ENCODE data around the gene CDH22. TPM values are rescaled to one million over a fixed set of nuclear protein-coding genes. Genes with fewer than 3 reads are reported as not detected.

The CDH22 gene
- total RNA-seq, 1 experiment from 2014 or later = not detected

DNA sequence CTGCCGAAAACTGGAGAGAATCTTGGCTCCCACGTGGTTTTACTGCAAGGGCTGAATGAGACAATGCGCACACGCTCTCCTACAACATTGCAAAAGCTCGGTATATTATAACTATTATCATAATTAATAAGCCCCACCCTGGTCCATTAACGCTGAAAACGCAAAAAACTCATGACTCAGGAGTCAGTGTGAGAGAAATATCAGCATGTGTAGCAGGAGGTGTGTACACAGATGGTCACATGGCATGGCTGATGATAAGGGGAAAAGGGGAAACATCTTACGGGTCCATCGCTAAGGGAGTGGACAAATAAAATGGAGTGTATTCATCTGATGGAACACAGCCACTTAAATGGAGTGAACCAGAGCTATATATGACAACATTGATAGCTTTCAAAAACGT is 29.2 kb downstream of the CDH22 start:
- H3K4me3 Mint-ChIP-seq (ENCODE audit: unreplicated experiment) = no peak overlapping the region
- peaks cover 30% of the 10 kb centered on the region for H3K27me3 Mint-ChIP-seq (ENCODE audit: insufficient read depth, unreplicated experiment)
- BruUV-seq (replicated peaks) = no TSS peak
- ChIA-PET POLR2A (interaction anchor here (0.6 kb wide), 1 partner anchor 479 kb away, joined by 3 read pairs; no protein-coding TSS in a partner anchor), CTCF (interaction anchor here (0.6 to 1.1 kb wide), 3 partner anchors 99 to 448 kb away, joined by 3 read pairs; no protein-coding TSS in a partner anchor)
- no peak overlapping the region for H3K27ac Mint-ChIP-seq (ENCODE audit: low read depth, unreplicated experiment)
- no peaks in the 10 kb centered on the region for H3K9me3 Mint-ChIP-seq (ENCODE audit: unreplicated experiment)
- DNase-seq (ENCODE audit: unreplicated experiment) = no peak
- H3K36me3 Mint-ChIP-seq (ENCODE audit: insufficient read depth, unreplicated experiment) = no peaks in the 10 kb centered on the region
- TF ChIP-seq, protein P1, sequence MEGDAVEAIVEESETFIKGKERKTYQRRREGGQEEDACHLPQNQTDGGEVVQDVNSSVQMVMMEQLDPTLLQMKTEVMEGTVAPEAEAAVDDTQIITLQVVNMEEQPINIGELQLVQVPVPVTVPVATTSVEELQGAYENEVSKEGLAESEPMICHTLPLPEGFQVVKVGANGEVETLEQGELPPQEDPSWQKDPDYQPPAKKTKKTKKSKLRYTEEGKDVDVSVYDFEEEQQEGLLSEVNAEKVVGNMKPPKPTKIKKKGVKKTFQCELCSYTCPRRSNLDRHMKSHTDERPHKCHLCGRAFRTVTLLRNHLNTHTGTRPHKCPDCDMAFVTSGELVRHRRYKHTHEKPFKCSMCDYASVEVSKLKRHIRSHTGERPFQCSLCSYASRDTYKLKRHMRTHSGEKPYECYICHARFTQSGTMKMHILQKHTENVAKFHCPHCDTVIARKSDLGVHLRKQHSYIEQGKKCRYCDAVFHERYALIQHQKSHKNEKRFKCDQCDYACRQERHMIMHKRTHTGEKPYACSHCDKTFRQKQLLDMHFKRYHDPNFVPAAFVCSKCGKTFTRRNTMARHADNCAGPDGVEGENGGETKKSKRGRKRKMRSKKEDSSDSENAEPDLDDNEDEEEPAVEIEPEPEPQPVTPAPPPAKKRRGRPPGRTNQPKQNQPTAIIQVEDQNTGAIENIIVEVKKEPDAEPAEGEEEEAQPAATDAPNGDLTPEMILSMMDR (IDR thresholded peaks at IDR 0.05; ENCODE audit: unreplicated experiment) = no peak
- intact Hi-C loops (cut with micrococcal nuclease) = no loop called here
- H3K4me1 Mint-ChIP-seq (ENCODE audit: insufficient read depth, unreplicated experiment) = peaks cover 9% of the 10 kb centered on the region

DNA sequence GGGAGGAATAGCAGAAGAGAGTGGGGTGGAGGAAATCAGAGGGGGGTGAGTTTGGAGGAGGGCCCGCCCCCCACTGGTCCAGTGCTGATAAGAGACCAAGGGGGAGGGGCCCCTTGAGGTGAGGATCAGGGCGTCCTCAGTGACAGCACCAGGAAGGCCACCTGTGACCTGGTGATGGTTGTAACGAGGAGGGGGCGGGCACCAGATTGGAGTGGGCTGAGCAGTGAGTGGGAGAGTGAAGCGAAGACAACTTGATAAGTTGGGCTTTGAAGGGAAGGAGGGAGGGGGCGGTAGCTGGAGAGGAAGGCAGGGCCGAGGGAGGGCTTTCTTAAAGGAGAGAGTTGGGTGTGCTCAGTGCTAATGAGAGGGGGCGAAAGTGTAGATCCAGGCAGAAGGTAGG is 30.7 kb downstream of the CDH22 start:
- BruUV-seq (replicated peaks) = no TSS peak
- Mint-ChIP-seq H3K4me3 (ENCODE audit: unreplicated experiment) (no peak overlapping the region), H3K9me3 (ENCODE audit: unreplicated experiment) (no peaks in the 10 kb centered on the region), H3K27ac (ENCODE audit: low read depth, unreplicated experiment) (no peak overlapping the region), H3K4me1 (ENCODE audit: insufficient read depth, unreplicated experiment) (peaks cover 9% of the 10 kb centered on the region), H3K27me3 (ENCODE audit: insufficient read depth, unreplicated experiment) (peaks cover 42% of the 10 kb centered on the region), H3K36me3 (ENCODE audit: insufficient read depth, unreplicated experiment) (no peaks in the 10 kb centered on the region)
- POLR2A ChIA-PET = no interaction called here
- CTCF ChIA-PET = interaction anchor here (0.6 to 0.9 kb wide), 2 partner anchors 145 to 957 kb away, joined by 3 read pairs; no protein-coding TSS in a partner anchor
- DNase-seq (ENCODE audit: unreplicated experiment) = no peak
- intact Hi-C loops (cut with micrococcal nuclease) = no loop called here
- TF ChIP-seq, protein P1 (IDR thresholded peaks at IDR 0.05; ENCODE audit: unreplicated experiment) = no peak

DNA sequence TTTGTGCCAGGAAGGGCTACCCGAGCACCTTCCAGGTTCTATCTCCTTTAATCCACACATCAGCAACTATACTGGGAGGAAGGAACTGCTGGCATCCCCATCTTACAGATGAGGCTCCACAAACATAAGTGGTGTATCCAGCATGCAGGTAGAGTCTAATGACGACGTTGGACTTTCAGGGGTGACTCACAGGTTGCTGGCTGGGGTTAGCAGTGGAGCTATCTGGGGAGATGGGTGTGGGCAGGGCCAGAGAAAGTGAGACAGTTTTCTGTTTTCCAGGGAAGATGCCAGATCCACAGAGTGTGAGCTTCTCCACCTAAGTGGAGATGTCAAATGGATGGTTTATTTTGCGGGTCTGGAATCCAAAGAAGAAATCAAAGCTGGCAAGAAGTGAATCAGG is 31.8 kb downstream of the CDH22 start:
- Mint-ChIP-seq H3K27me3 (ENCODE audit: insufficient read depth, unreplicated experiment) (peaks cover 53% of the 10 kb centered on the region), H3K36me3 (ENCODE audit: insufficient read depth, unreplicated experiment) (no peaks in the 10 kb centered on the region), H3K27ac (ENCODE audit: low read depth, unreplicated experiment) (no peak overlapping the region), H3K4me3 (ENCODE audit: unreplicated experiment) (no peak overlapping the region), H3K4me1 (ENCODE audit: insufficient read depth, unreplicated experiment) (peaks cover 9% of the 10 kb centered on the region), H3K9me3 (ENCODE audit: unreplicated experiment) (no peaks in the 10 kb centered on the region)
- no TSS peak for BruUV-seq (replicated peaks)
- ChIA-PET POLR2A (no interaction called here), CTCF (no interaction called here)
- TF ChIP-seq, protein P1 (IDR thresholded peaks at IDR 0.05; ENCODE audit: unreplicated experiment) = no peak
- intact Hi-C loops (cut with micrococcal nuclease) = no loop called here
- DNase-seq (ENCODE audit: unreplicated experiment) = no peak

DNA sequence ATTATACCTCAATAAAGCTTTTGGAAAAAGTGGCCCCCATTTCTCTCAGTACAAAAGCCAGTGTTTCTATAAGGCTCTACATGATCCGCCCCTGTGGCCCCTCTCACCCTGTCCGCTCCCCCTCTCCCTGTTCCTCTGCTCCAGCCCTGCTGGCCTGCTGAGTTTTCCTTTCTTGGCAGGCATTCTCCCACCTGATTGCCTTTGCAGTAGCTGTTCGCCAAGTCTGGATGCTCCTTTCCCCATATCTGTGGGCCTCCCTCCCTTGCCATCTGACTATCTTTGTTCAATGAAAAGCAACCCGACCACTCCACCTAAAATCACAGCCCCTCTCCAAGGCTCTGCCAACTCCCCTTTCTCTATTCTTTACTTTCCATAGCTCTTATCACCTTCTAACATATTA is 33.2 kb downstream of the CDH22 start:
- no peak overlapping the region for H3K4me3 Mint-ChIP-seq (ENCODE audit: unreplicated experiment)
- BruUV-seq (replicated peaks) = no TSS peak
- H3K27me3 Mint-ChIP-seq (ENCODE audit: insufficient read depth, unreplicated experiment) = peaks cover 67% of the 10 kb centered on the region
- intact Hi-C loops (cut with micrococcal nuclease) = no loop called here
- no peaks in the 10 kb centered on the region for H3K36me3 Mint-ChIP-seq (ENCODE audit: insufficient read depth, unreplicated experiment)
- TF ChIP-seq, protein P1 (IDR thresholded peaks at IDR 0.05; ENCODE audit: unreplicated experiment) = no peak
- no peak for DNase-seq (ENCODE audit: unreplicated experiment)
- H3K9me3 Mint-ChIP-seq (ENCODE audit: unreplicated experiment) = no peaks in the 10 kb centered on the region
- ChIA-PET CTCF (interaction anchor here (0.6 to 0.9 kb wide), 4 partner anchors 8 to 131 kb away, joined by 3 to 4 read pairs (median 4); partner anchors contain the start of gene ELMO2), POLR2A (interaction anchor here (0.5 to 0.6 kb wide), 2 partner anchors 39 to 742 kb away, joined by 3 read pairs; no protein-coding TSS in a partner anchor)
- no peak overlapping the region for H3K27ac Mint-ChIP-seq (ENCODE audit: low read depth, unreplicated experiment)
- H3K4me1 Mint-ChIP-seq (ENCODE audit: insufficient read depth, unreplicated experiment) = peaks cover 9% of the 10 kb centered on the region
